Measurements from ENCODE around the gene STARD8.

Gene STARD8

DNA sequence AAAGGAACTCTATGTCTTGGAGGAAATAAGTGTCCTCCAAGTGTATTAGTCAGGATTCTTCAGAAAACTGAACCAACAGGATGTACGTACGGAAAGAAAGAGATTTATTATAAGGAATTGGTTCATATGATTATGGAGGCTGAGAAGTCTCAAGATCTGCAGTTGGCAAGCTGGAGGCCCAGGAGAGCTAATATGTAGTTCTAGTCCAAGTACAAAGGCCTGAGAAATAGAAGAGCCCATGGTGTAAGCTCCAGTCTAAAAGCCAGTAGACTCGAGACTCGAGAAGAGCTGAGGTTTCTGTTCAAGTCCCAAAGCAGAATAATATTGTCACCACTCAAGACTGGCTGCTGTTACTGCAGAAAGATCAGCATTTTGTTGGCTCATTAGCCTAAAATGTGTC, 116.0 kb downstream of the STARD8 start:
- H3K4me3 ChIP-seq (ENCODE audit: extremely low read depth, insufficient read depth, low read length, poor library complexity, severe bottlenecking) = no peak overlapping the region
- H3K36me3 ChIP-seq (ENCODE audit: control insufficient read depth, insufficient read depth, low read length) = no peaks in the 10 kb centered on the region
- 60 to 100% methylated on average over 1 to 2 of the region's 4 CpGs for WGBS, 2 experiments (ENCODE audit: insufficient coverage in 2 of 2)
- H3K27ac ChIP-seq (ENCODE audit: low read depth, low read length, severe bottlenecking) = no peak overlapping the region
- H3K4me1 ChIP-seq (ENCODE audit: control insufficient read depth, insufficient read depth, low read length, poor library complexity, severe bottlenecking) = no peaks in the 10 kb centered on the region
- no peaks in the 10 kb centered on the region for H3K9me3 ChIP-seq (ENCODE audit: control insufficient read depth, low read length)
